Motor neuron (in vitro differentiated cells): ENCODE measurements around the gene FKBP6. TPM values are rescaled to one million over a fixed set of nuclear protein-coding genes. Genes with fewer than 3 reads are reported as not detected.
"Not testable (repeated sequence)": the region's sequence is repeated elsewhere in the genome, so short reads cannot be mapped to it uniquely, and the experiment has no call there.

Experiments used
- ATAC-seq, 8 experiments: fragments of 200-7000 bp; cut with Tn5 transposase; replicated peaks in 6 of 8; 2 replicates each; pipeline ENCODE4 v1.8.0; 2021; ENCODE audit warnings: mild to moderate bottlenecking in 8 of 8, moderate library complexity in 8 of 8
- H3K27ac ChIP-seq, 2 donors: fragments of 250-450 bp; sonication (Bioruptor Pico); 2 replicates each; pipeline ENCODE4 v1.9.0; 2021; ENCODE audit warnings: antibody characterized with exemption in 2 of 2, mild to moderate bottlenecking in 2 of 2, moderate library complexity in 1 of 2
- H3K4me1 ChIP-seq, 2 donors: fragments of 250-450 bp; sonication (Bioruptor Pico); replicated peaks in 1 of 2; 2 replicates each; pipeline ENCODE4 v1.6.1; 2021; ENCODE audit warnings: antibody characterized with exemption in 2 of 2, mild to moderate bottlenecking in 2 of 2, moderate library complexity in 1 of 2
- H3K4me3 ChIP-seq, 5 donors: fragments of 250-450 bp; sonication (Bioruptor Pico); 2 replicates each; pipeline ENCODE4 v1.9.0; 2021; ENCODE audit warnings: antibody characterized with exemption in 5 of 5, mild to moderate bottlenecking in 5 of 5, moderate library complexity in 4 of 5
- WGBS, 10 experiments: fragments of 450-650 bp; shearing (Covaris generic); methylation state at CpG; one replicate each; pipeline ENCODE4 v1.0.0; 2022; 5-methylcytosine and 5-hydroxymethylcytosine counted together
- in situ Hi-C, 9 experiments: fragments of 400-800 bp; cut with MboI; loops; one replicate each; pipeline ENCODE4 v1.15.0; 2021; ENCODE audit warnings: low sequenced_read_pairs in 9 of 9, low pct_unique_long_range_greater_than_20kb in 2 of 9; ENCODE audit not compliant: unreplicated experiment in 9 of 9
- total RNA-seq, 8 experiments: library from RNA; unstranded; fragments of 300-600 nt; gene quantifications; 2 replicates each; pipeline versions ENCODE4 v1.2.3 to v1.2.4, GENCODE V29; 2022

FKBP6 gene
- total RNA-seq, 8 experiments from 2014 or later: 0.08 to 0.47 (median 0.20) TPM; not detected in 4

GRCh38 chr7:73391396-73391795, 63.4 kb downstream of the FKBP6 start:
- Histone ChIP-seq H3K4me1 (peaks cover 0 to 3% of the 10 kb centered on the region in 2 donors), H3K27ac (no peak overlapping the region), H3K4me3 (no peak overlapping the region)
- in situ Hi-C loops: no loop called here
- peak in 1 of 8 experiments; percentile 31 for ATAC-seq
- 0 to 40% (median 27%) methylated on average over 1 of the region's 2 CpGs; no CpG with 5 or more reads in 6 of the 10 experiments for whole genome bisulfite sequencing, 10 experiments

DNA sequence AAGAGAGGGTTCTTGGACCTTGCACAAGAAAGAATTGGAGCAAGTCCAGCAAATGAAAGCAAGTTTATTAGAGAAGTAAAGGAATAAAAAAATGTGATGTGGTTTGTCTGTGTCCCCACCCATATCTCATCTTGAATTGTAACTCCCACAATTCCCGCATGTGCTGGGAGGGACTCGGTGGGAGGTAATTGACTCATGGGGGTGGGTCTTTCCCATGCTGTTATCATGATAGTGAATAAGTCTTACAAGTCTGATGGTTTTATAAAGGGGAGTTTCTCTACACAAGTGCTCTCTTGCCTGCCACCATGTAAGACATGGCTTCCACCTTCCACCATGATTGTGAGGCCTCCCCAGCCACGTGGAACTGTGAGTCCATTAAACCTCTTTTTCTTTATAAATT, 66.5 kb downstream of the FKBP6 start:
- in situ Hi-C loops: no loop called here
- Histone ChIP-seq H3K4me1 (peaks cover 14 to 15% of the 10 kb centered on the region in 2 donors), H3K4me3 (no peak overlapping the region), H3K27ac (peak overlapping the region in 1 of 2 donors; percentile 68)
- WGBS, 10 experiments: 26 to 90% (median 60%) methylated on average over 1 to 3 of the region's 3 CpGs; no CpG with 5 or more reads in 5 of the 10 experiments
- peak in 3 of 8 experiments; percentile 54 to 72 (median 54) for ATAC-seq

DNA sequence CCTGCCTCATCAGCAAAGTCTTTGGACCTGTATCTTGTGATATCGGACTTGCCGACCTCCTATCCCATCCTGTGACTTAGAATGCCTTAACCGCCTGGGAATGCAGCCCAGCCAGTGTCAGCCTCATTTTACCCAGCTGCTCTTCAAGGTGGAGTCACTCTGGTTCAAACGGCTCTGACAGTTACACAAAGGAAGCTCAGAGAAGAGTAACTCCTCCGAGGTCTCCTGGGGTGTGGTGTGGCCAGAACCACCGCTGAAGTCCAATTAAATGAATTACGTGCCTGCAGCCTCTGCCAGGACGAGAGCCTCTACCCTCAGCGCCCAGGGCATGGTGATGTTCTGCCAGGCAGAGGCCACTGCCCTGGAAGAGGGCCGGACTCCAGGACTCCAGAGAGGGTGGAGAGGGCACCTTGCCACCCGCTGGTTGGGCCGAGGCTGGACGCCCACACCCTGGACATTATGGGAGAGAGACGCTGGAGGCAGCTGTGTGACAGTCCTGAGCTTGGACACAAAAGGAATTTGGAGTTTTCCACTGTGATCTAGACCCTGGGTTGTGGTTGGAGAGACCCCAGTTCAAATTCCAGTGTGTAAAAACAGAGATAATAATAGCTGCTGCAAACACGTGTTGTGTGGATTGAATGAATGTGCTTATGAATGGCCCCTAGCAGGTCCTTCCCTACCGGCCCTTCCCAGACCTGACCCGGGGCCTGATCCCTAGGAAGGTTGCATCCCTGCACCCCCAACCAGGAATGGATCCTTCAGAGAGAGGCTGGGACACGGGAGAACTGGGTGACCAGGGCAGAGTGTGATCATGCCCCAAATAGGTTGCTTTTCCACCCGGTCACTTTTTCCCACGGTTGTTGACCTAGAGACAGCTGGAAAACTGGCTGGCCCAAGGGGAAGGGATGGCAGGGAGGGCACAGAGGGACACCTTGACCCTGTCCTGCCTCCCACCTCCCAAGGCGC, 67.9 kb downstream of the FKBP6 start:
- in situ Hi-C loops: no loop called here
- no peak for ATAC-seq
- no peak overlapping the region for H3K4me3 ChIP-seq
- no peak overlapping the region for H3K27ac ChIP-seq
- H3K4me1 ChIP-seq: peaks cover 14 to 15% of the 10 kb centered on the region in 2 donors
- WGBS, 10 experiments: 45 to 100% (median 79%) methylated on average over 1 to 8 of the region's 21 CpGs

DNA sequence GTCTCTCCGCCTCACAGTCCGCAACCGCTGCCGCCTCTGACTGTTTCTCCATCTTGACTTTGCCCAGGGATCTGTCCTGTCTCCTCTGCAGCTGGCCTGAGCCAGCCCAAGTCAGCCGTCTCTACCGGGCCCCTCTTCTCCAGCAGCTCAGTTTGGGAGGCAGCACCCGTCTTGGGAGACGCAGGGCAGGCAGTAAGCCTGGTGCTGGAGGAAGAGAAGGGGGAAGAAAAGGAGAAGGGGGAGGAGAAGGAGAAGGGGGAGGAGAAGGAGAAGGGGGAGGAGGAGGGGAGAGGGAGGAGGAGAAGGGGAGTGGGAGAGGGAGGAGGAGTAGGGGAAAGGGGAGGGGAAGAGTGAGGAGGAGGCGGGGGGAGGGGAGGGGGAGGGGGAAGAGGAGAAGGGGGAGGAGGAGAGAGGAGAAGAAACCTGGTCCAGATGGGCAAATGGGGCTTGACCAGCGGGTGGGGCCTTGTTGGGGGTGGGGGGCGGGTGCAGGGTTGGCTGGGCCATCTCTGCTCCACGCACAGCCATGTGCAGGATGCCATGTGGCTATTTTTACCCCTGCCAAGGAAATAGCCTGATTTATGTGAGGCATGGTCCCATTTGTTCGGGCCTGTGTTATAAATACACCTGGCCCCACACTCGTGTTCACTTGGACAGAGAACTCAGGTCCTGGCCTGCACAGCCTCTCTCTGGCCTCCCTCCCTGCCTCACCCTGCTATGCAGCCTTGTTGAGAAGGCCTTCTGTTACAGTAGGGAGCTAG, 69.7 kb downstream of the FKBP6 start:
- peaks cover 14 to 15% of the 10 kb centered on the region in 2 donors for H3K4me1 ChIP-seq
- in situ Hi-C loops: no loop called here
- H3K4me3 ChIP-seq: peak overlapping the region; percentile 25 to 40 (median 32)
- H3K27ac ChIP-seq: peak overlapping the region; percentile 42 to 49
- peak in 5 of 8 experiments; percentile 78 to 85 (median 81) for ATAC-seq
- WGBS, 10 experiments: 14 to 60% (median 52%) methylated on average over 1 to 6 of the region's 14 CpGs; no CpG with 5 or more reads in 6 of the 10 experiments

GRCh38 chr7:73399185-73400050, 71.5 kb downstream of the FKBP6 start:
- Histone ChIP-seq H3K4me3 (peak overlapping the region in 3 of 5 donors; percentile 14 to 24 (median 18)), H3K4me1 (peaks cover 14 to 15% of the 10 kb centered on the region in 2 donors)
- peak in 6 of 8 experiments; percentile 8 to 61 (median 39) for ATAC-seq
- WGBS, 10 experiments: 19 to 84% (median 44%) methylated on average over 1 to 14 of the region's 19 CpGs; no CpG with 5 or more reads in 2 of the 10 experiments
- in situ Hi-C loops, H3K27ac ChIP-seq: not testable (repeated sequence)

DNA sequence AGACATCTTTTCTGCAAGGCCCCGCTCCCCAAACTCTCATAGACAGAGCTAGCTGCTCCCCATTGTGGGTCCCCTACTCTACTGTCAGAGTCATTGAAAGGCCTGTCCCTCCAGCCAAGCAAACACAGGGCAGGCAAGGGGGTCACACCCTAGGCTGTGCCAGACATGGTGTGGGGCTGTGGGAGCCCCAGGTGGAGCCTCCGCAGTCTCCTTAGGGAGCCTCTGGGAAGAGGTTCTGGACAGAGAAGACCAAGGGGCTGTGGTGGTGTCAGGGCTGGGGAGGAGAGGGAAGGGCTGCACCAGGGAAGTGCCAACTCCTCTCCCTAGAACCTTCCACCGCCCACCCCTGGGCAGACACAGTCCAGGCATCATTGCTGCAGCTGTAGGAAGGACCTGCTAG, 76.9 kb downstream of the FKBP6 start:
- peak in 3 of 8 experiments; percentile 10 to 15 (median 12) for ATAC-seq
- H3K4me3 ChIP-seq, H3K4me1 ChIP-seq, in situ Hi-C loops, H3K27ac ChIP-seq: not testable (repeated sequence)
- WGBS, 10 experiments: 100% methylated on average over 1 of the region's 3 CpGs; no CpG with 5 or more reads in 8 of the 10 experiments

Other genes starting within 250 kb of the FKBP6 start
- gene SPDYE9, start 242.1 kb upstream of the FKBP6 start, total RNA-seq: 1 to 10 TPM in 2 of 8 experiments, under 1 TPM in 6; 0.46 to 4.4 (median 0.80) TPM
- 10 to 100 TPM; 22.4 to 41.8 (median 27.2) TPM for gene NSUN5, start 19.3 kb upstream of the FKBP6 start, total RNA-seq
- under 1 TPM in 2 of 8 experiments, not detected in 6; 0.14 to 0.47 TPM for gene TRIM50, start 79 bp upstream of the FKBP6 start, total RNA-seq
- gene FZD9, start 105.6 kb downstream of the FKBP6 start, total RNA-seq: 10 to 100 TPM in 2 of 8 experiments, 1 to 10 TPM in 4, under 1 TPM in 2; 0.38 to 15.2 (median 6.2) TPM
- gene BAZ1B, start 194.1 kb downstream of the FKBP6 start, total RNA-seq: 10 to 100 TPM; 44.7 to 98.2 (median 53.2) TPM
- gene BCL7B, start 229.5 kb downstream of the FKBP6 start, total RNA-seq: 10 to 100 TPM; 17.6 to 35.8 (median 32.1) TPM